ENCODE measurements around the gene CD80. TPM values are rescaled to one million over a fixed set of nuclear protein-coding genes. Genes with fewer than 3 reads are reported as not detected.

Gene CD80
- total and polyA plus RNA-seq, 9 of the 15 experiments (the other 6 are each of a cell fraction or from before 2014, with no cell fraction given): 3.0 to 8.2 (median 5.7) TPM

DNA sequence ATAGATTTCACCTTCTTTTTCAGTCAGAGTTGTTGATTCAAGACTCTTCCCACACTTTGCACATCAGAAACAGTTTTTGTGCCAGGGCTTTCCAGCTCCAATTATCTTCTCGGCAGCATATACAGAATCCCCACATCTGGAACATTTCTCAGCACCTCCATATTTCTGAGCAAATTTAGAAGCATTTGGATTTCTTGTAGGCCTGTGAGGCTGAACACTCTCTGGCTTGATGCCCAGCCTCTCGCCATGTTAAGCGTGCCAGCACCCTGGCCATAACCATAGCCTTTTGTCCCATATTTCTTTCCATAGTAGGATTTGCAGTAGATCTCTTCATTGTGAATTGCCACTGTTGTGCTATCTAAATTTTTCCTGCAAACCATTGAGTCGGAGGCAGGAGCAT, 28.3 kb downstream of the CD80 start:
- no peaks in the 10 kb centered on the region for H3K9me1 ChIP-seq (ENCODE audit: control insufficient read depth, insufficient read depth, low read length)
- 72% methylated on average over 4 of the region's 4 CpGs for WGBS (ENCODE audit: insufficient coverage, low coverage, missing lambda C conversion rate)
- H3K4me2 ChIP-seq (ENCODE audit: insufficient read depth, low read length): no peak overlapping the region
- no peaks in the 10 kb centered on the region for H3K27me3 ChIP-seq (ENCODE audit: control insufficient read depth in 2 of 2, insufficient read depth in 2 of 2, low read length in 2 of 2)
- H3K79me2 ChIP-seq (ENCODE audit: control insufficient read depth, insufficient read depth, low read length): no peaks in the 10 kb centered on the region
- DNase-seq (ENCODE audit: extremely low read depth in 1 of 4, low spot score in 3 of 4): no peak
- H3K9me3 ChIP-seq (replicated peaks; ENCODE audit: control insufficient read depth, insufficient read depth, low read depth, low read length): no peaks in the 10 kb centered on the region
- intact Hi-C loops (cut with micrococcal nuclease): no loop called here
- no peak overlapping the region for H3K9ac ChIP-seq (ENCODE audit: insufficient read depth in 1 of 2, low read depth in 2 of 2, low read length in 2 of 2)
- H4K20me1 ChIP-seq (replicated peaks; ENCODE audit: control insufficient read depth, insufficient read depth, low read length): no peaks in the 10 kb centered on the region
- H3K4me1 ChIP-seq (replicated peaks in 1 of 2; ENCODE audit: control insufficient read depth in 2 of 2, insufficient read depth in 2 of 2, low read length in 2 of 2): no peaks in the 10 kb centered on the region
- FAIRE-seq: no peak
- no TSS peak for BruUV-seq (replicated peaks)
- no peak overlapping the region for H3K27ac ChIP-seq (ENCODE audit: extremely low read depth, low read depth, low read length)
- ChIA-PET CTCF (ENCODE audit: low intra/inter-chr PET ratio) (no interaction called here), POLR2A (interaction anchor here (0.5 to 0.9 kb wide), 2 partner anchors 23 to 78 kb away, joined by 3 read pairs; no protein-coding TSS in a partner anchor)
- ATAC-seq: no peak
- no peak overlapping the region for H3K4me3 ChIP-seq
- H3K36me3 ChIP-seq (ENCODE audit: control insufficient read depth, insufficient read depth, low read length): 0 out of 3 replicates have a peak, but pooled peaks cover 1% of the 10 kb centered on the region
- TF ChIP-seq MED1 (CRISPR knock-in tag; IDR thresholded peaks at IDR 0.05; ENCODE audit: borderline replicate concordance): no peak
- no peak for TF ChIP-seq RAD21 (CRISPR knock-in tag; conservative IDR thresholded peaks at IDR 0.05 in 1 of 2, IDR thresholded peaks at IDR 0.05 in 1 of 2)
- no peak for TF ChIP-seq ZNF778 (CRISPR knock-in tag; IDR thresholded peaks at IDR 0.05)
- TF ChIP-seq TAF1 (IDR thresholded peaks at IDR 0.05; ENCODE audit: control insufficient read depth, extremely low read depth, insufficient read depth, low read length, severe bottlenecking): no peak
- no peak for TF ChIP-seq FOXK2 (conservative IDR thresholded peaks at IDR 0.05 in 1 of 2, IDR thresholded peaks at IDR 0.05 in 1 of 2; ENCODE audit: low read depth in 2 of 2)
- TF ChIP-seq HLTF (IDR thresholded peaks at IDR 0.05): no peak
- TF ChIP-seq LCOR (CRISPR knock-in tag; IDR thresholded peaks at IDR 0.05): no peak
- no peak for TF ChIP-seq CBX5 (IDR thresholded peaks at IDR 0.05; ENCODE audit: borderline replicate concordance, low read depth)
- TF ChIP-seq CBX8 (IDR thresholded peaks at IDR 0.05; ENCODE audit: borderline replicate concordance, extremely low read depth, low read depth, low read length, poor library complexity, severe bottlenecking): no peak
- TF ChIP-seq ZBTB7A (IDR thresholded peaks at IDR 0.05; ENCODE audit: borderline replicate concordance, control insufficient read depth, low read depth, low read length): no peak
- TF ChIP-seq TCF7L2 (IDR thresholded peaks at IDR 0.05; ENCODE audit: low read depth, low read length): no peak
- TF ChIP-seq DIDO1 (tag; IDR thresholded peaks at IDR 0.05; ENCODE audit: low read depth): no peak
- TF ChIP-seq TAL1 (IDR thresholded peaks at IDR 0.05): no peak
- no peak for TF ChIP-seq NCOA4 (IDR thresholded peaks at IDR 0.05; ENCODE audit: partially characterized antibody)
- no peak overlapping the region for H2AFZ ChIP-seq (ENCODE audit: low read depth, low read length)
- in situ Hi-C loops (cut with MboI): no loop called here

All from K562 (cell line).